T47D (cell line): Measurements from ENCODE around the gene CDH16.
A peak's percentile ranks its signal among the peaks of the same experiment; 100 is the strongest.

Experiments used
- DNase-seq, 2 experiments: peaks; one replicate each; pipeline versions ENCODE4 v3.0.0 to v3.0.0-alpha.2; 2011 to 2012; ENCODE audit warnings: low read depth in 1 of 2, low spot score in 1 of 2
- JUND ChIP-seq: IDR thresholded peaks from 2 replicates; pipeline ENCODE4 v1.6.1; 2012; ENCODE audit warnings: low read depth
- in situ Hi-C: cut with HindIII; loops from 2 replicates; pipeline ENCODE4 v1.10.0; 2016; ENCODE audit warnings: low sequenced_read_pairs, low pct_unique_long_range_greater_than_20kb

CDH16 gene

DNA sequence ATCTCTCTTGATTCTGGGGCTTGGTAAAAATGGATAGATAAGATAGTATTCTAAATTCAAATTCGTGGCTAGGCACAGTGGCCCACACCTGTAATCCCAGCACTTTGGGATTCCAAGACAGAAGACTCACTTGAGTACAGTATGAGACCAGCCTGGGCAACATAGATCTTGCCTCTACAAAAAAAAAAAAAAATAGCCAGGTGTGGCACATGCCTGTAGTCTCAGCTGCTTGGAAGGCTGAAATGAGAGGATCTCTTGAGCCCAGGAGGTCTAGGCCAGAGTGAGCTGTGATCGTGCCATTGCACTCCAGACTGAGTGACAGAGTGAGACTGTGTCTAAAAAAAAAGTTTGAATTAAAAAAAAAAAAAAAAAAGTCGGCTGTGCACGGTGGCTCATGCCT is 29.1 kb downstream of the CDH16 start:
- DNase-seq = no peak
- TF ChIP-seq JUND = no peak
- in situ Hi-C loops = no loop called here

DNA sequence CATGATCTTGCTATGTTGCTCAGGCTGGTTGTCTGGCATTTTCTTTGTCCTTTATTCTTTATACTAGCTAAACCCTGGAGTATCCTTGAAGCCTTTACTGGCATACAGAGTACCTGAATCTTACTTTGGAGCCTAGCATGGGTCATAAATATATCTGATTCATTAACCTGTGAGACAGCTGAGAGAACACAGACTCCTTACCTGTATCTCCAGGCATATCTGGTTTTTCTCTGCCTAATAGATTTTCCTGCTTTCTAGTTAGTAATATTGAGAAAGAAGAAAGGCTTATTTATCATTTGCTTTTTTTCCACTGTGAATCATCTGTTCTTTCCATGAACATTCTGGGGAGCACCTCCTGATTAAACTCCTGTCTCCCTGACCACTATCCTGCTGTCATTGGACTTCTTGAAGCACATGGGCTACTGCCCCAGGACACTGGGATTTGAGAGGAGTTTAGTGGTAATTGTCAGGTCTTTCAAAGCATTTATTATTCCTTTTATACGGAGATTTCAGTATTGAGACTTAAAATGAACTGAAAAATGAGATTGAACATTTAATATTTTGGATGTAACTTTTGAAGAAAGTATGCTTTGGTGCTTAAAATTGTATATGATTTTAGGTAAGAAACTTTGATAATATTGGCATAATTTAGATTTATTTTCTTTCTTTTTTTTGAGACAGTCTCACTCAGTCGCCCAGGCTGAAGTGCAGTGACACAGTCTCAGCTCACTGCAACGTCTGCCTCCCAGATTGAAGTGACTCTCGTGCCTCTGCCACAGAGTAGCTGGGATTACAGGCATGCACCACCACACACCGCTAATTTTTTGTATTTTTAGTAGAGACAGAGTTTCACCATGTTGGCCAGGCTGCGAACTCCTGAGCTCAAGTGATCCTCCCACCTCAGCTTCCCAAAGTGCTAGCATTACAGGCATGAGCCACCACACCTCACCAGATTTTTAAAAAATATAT is 29.8 kb downstream of the CDH16 start:
- in situ Hi-C loops = no loop called here
- no peak for TF ChIP-seq JUND
- DNase-seq = no peak

DNA sequence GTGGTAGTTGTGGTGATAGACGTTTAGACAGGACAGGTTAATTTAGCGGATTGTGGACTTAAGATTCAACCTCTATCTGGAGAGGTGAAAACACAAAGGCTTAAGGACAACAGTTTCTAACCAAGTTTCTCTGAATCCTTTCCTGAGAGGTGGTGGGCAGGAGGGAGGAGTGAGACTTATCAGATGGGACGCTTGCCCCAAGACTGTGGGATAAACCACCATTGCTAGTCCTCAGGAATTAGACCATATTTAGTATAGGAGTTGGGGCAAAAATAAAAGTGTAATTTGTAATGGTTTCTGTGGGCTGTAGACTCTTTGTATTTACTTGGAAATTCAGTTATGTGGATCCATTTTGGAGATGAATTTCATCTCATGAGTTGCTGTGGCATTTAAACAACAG is 31.8 kb downstream of the CDH16 start:
- no peak for TF ChIP-seq JUND
- in situ Hi-C loops = no loop called here
- DNase-seq = peak in 1 of 2 experiments; percentile 40

DNA sequence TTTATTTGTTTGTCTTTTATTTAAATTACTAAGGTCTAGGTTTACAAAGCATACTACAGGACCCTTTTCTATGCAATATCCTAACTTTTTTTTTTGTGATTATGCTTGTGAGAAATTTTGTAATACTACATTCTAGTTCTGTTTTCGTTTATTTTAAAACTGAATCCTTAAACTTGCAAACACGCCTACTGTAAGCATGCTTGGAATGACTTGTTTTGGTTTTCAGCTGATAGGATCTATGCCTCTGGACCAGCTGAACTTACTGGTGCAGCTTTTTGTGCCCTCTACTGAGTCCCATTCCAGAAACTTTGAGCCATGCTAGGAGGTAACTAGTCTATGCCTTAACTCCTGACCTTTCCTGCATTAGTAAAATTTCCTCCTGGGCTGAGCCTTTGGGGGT is 32.4 kb downstream of the CDH16 start:
- DNase-seq = peak in 1 of 2 experiments; percentile 57
- TF ChIP-seq JUND = no peak
- in situ Hi-C loops = no loop called here

DNA sequence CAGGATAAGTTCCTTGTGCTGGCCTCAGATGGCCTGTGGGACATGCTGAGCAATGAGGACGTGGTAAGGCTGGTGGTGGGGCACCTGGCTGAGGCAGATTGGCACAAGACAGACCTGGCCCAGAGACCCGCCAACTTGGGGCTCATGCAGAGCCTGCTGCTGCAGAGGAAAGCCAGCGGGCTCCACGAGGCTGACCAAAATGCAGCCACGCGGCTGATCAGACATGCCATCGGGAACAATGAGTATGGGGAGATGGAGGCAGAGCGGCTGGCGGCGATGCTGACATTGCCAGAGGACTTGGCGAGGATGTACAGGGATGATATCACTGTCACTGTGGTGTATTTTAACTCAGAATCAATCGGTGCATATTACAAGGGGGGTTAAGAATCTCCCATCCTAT is 33.2 kb downstream of the CDH16 start:
- TF ChIP-seq JUND = no peak
- no peak for DNase-seq
- in situ Hi-C loops = no loop called here

DNA sequence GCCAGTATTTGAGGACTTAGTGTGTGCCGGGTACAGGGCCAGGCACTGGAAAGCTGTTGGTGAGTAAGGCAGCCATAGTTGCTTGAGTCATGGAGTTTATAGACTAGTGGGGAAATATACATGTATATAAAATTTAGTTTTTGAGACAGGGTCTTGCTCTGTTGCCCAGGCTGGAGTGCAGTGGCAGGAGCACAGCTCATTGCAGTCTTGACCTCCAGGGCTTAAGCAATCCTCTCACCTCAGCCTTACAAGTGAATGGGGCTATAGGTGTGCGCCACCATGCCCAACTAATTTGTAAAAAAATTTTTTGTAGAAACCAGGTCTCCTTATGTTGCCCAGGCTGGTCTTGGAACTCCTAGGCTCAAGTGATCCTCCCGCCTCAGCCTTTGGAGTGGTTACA is 36.0 kb downstream of the CDH16 start:
- in situ Hi-C loops = no loop called here
- TF ChIP-seq JUND = no peak
- DNase-seq = no peak

DNA sequence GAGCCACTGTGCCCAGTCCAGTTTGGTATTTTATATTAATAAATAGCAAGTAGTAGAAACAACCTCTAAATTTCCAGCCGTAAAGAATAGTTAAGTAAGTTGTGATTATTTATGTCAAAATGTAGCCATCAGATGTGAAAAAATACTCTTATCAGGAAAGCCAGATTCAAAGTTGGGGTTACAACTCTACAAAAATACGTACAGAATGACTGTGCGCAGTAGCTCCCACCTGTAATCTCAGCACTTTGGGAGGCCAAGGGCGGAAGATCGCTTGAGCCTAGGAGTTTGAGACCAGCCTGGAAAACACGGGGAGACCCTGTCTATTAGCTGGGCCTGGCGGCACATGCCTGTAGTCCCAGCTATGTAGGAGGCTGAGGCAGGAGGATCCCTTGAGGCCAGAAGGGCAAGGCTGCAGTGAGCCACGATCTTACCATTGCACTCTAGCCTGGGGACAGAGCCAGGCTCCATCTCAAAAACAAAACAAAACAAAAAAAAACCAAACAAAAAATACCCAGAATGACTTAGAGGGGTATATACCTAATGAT is 36.6 kb downstream of the CDH16 start:
- DNase-seq = no peak
- in situ Hi-C loops = no loop called here
- no peak for TF ChIP-seq JUND

DNA sequence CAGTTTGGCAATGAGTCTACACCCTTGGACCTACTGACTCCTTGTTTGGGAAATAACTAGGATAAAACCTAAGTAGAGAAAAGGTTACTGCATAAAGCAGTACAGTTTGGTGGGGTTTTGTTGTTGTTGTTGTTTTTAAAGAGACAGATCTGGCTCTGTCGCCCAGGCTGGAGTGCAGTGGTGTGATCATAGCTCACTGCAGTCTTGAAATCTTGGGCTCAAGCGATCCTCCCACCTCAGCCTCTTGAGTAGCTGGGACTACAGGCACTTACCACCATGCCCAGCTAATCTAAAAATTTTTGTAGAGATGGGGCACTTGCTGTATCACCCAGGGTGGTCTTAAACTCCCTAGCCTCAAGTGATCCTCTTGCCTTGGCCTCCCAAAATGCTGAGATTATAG is 37.1 kb downstream of the CDH16 start:
- in situ Hi-C loops = no loop called here
- DNase-seq = no peak
- no peak for TF ChIP-seq JUND

DNA sequence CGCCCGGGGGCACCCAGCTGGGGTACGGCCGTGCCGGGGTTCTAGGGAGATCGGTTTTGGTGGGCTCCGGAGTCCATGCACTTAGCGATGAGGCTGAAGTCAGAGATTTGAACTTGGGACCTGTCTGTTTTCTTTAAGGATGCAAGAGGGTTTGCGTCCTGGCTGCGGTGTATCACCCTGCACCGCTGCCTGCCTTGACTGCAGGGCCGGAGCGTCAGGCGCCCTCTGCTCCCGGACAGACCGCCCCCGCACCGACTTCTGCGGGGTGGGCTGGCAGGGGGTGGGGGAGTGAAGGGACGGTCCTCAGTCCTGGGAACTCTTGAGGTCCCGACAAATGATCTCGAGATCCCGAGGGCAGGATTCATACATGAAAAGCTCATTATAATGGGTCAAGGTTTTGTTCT is 37.7 kb downstream of the CDH16 start:
- in situ Hi-C loops = no loop called here
- no peak for DNase-seq

DNA sequence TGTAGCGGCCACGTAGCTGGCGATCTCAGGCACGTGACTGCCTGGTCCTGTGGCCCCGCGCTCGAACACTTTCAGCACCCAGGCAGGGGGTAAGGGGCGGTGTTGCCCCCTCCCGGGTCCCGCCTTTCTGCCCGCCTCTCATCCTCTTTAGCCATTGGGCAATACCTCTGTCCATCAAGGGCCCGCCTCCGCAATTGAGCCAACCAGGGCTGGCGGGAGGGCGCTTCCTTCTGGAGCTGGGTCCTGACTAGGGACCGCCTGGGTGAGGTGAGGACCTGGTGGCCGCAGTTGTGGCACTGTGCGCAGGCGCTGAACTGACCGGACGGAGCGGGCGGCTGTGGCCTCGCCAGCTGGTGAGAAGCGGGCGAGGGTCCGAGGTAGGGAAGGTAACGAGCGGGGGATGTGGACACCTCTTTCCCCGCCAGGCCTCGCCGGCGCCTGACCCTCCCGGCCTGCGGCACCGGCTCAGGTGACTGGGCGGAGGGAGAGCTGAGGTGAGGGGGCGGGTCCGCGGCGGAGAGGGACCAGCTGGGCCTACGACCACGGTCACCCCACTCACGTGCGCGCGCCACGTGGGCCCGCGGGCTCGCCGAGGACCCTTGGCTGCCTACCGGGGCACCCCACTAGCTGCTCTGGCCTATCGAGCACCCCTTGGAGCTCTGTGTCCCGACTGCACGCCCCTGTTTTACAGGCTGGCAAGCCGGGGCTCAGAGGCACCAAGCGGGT is 38.2 kb downstream of the CDH16 start, which contains the start of gene PDP2:
Gene PDP2 (plus strand): TSS at position 228 of the 726 bp plus-strand sequence. CDS start 3,770 bp downstream, outside the sequence.
- peak; percentile 58 to 96 for DNase-seq
- TF ChIP-seq JUND = no peak
- in situ Hi-C loops = no loop called here

More for the DNA sequence above, 37.7 kb downstream of the CDH16 start:
- no peak for TF ChIP-seq JUND

DNA sequence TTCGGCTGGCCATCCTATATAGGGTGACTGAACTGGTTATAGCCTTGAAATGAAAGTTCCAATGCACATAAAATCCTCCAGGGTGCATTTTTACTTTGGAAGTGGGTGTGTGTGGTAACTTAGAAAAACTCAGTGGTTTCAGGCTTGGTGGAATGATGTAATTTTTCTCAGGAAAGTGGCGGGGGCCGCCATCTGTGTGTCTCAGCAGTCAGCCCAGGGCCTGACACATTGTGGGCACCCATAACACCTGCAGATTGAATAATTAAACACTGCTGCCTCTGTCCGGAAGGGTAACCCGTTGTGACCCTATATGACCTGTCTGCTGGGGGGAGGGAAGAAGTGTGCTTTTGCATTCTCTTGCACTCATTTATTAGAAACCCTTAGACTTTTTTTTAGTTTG is 40.6 kb downstream of the CDH16 start:
- in situ Hi-C loops = no loop called here
- TF ChIP-seq JUND = no peak
- no peak for DNase-seq

DNA sequence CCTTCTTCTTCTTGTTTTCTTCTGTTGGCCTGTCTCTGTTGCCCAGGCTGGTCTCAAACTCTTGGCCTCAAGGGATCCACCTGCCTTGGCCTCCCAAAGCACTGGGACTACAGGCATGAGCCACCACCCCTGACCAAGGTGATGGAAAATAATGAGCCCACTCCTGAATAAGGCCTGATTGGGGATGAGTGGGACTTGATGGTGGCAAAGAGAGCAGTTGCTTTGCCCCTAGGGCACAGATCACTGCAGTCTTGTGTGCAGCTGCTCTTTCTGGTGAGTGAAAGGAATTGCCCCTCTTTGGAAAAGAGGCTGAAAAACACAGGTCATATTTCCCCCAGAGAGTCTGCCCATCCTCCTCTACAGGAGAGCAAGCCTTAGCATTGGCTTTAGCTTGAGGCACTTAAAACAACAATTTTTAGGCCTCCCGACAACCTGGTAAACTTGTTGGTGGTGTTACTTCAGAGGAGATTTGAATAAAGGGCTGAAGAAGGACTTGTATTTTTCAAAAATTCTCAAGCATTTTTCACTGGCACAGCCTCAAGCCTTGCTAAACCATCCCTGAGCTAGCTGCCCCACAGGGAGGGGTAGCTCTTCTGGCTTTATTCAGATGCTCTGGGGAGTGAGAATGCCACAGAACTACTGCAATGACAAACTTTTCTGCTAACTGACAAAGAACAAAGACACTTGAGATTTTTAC is 44.5 kb downstream of the CDH16 start:
- DNase-seq = peak in 1 of 2 experiments; percentile 82
- no peak for TF ChIP-seq JUND
- in situ Hi-C loops = no loop called here
